Measurements from ENCODE around the gene PGBD4.

GRCh38 chr15:34084086-34084485, 17.8 kb upstream of the PGBD4 start:
- no peak for TF ChIP-seq POLR2A (IDR thresholded peaks at IDR 0.05)
- TF ChIP-seq, protein P1, sequence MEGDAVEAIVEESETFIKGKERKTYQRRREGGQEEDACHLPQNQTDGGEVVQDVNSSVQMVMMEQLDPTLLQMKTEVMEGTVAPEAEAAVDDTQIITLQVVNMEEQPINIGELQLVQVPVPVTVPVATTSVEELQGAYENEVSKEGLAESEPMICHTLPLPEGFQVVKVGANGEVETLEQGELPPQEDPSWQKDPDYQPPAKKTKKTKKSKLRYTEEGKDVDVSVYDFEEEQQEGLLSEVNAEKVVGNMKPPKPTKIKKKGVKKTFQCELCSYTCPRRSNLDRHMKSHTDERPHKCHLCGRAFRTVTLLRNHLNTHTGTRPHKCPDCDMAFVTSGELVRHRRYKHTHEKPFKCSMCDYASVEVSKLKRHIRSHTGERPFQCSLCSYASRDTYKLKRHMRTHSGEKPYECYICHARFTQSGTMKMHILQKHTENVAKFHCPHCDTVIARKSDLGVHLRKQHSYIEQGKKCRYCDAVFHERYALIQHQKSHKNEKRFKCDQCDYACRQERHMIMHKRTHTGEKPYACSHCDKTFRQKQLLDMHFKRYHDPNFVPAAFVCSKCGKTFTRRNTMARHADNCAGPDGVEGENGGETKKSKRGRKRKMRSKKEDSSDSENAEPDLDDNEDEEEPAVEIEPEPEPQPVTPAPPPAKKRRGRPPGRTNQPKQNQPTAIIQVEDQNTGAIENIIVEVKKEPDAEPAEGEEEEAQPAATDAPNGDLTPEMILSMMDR (IDR thresholded peaks at IDR 0.05): no peak

Measured in right lobe of liver (tissue), 4 donors.